Measurements from ENCODE around the gene C1QTNF4.

- TF ChIP-seq CTCF (IDR thresholded peaks at IDR 0.05; ENCODE audit: low read length): no peak
- no peak for TF ChIP-seq EZH2 (IDR thresholded peaks at IDR 0.05; ENCODE audit: borderline replicate concordance, low read length)
These were observed 15.4 kb downstream of the C1QTNF4 start, which contains the start of the genes KBTBD4 and NDUFS3 for GRCh38 chr11:47578524-47579494.
